Neural cell (in vitro differentiated cells): Measurements from ENCODE around the gene TTC29. TPM values are rescaled to one million over a fixed set of nuclear protein-coding genes. Genes with fewer than 3 reads are reported as not detected.
A peak's percentile ranks its signal among the peaks of the same experiment; 100 is the strongest.

Source experiments
- H2AFZ ChIP-seq: fragments of 200-600, 300-800 bp; sonication (generic), shearing (Covaris generic); 2 replicates; pipeline ENCODE4 v1.6.0; 2014; ENCODE audit warnings: low read depth, mild to moderate bottlenecking, antibody characterized with exemption, low read length, moderate library complexity
- H3F3A ChIP-seq: fragments of 200-600 bp; shearing (Covaris generic); 2 replicates; pipeline ENCODE4 v1.6.1; 2016; ENCODE audit warnings: mild to moderate bottlenecking, moderate library complexity, mixed read lengths, antibody characterized with exemption, low read length; ENCODE audit not compliant: insufficient read depth, poor library complexity, severe bottlenecking
- H3K27ac ChIP-seq: fragments of 200-600, 300-800 bp; sonication (generic), shearing (Covaris generic); 2 replicates; pipeline ENCODE4 v1.5.1; 2014; ENCODE audit warnings: mild to moderate bottlenecking, low read length, moderate library complexity
- H3K27me3 ChIP-seq: fragments of 300-800, 200-600 bp; sonication (generic), shearing (Covaris generic); 2 replicates; pipeline ENCODE4 v1.6.0; 2014; ENCODE audit warnings: mild to moderate bottlenecking, low read depth, low read length, moderate library complexity; ENCODE audit not compliant: insufficient read depth
- H3K36me3 ChIP-seq: fragments of 300-800, 200-600 bp; sonication (generic), shearing (Covaris generic); 2 replicates; pipeline ENCODE4 v1.5.1; 2014; ENCODE audit warnings: mild to moderate bottlenecking, antibody characterized with exemption, low read length, moderate library complexity; ENCODE audit not compliant: insufficient read depth
- H3K4me2 ChIP-seq: fragments of 300-800, 200-600 bp; sonication (generic), shearing (Covaris generic); 2 replicates; pipeline ENCODE4 v1.6.0; 2014; ENCODE audit warnings: mild to moderate bottlenecking, low read length
- H3K4me3 ChIP-seq: fragments of 300-800, 200-600 bp; sonication (generic), shearing (Covaris generic); 2 replicates; pipeline ENCODE4 v1.5.1; 2014; ENCODE audit warnings: mild to moderate bottlenecking, low read length, moderate library complexity
- H3K79me2 ChIP-seq: fragments of 200-600 bp; shearing (Covaris generic); replicated peaks from 2 replicates; pipeline ENCODE4 v1.6.0; 2014; ENCODE audit warnings: mild to moderate bottlenecking, low read length, moderate library complexity; ENCODE audit not compliant: insufficient read depth
- H3K9ac ChIP-seq: fragments of 300-800, 200-600 bp; sonication (generic), shearing (Covaris generic); 2 replicates; pipeline ENCODE4 v1.6.1; 2016; ENCODE audit warnings: mild to moderate bottlenecking, low read length, mixed read lengths
- H3K9me2 ChIP-seq: fragments of 200-600 bp; shearing (Covaris generic); 2 replicates; pipeline ENCODE4 v1.6.1; 2016; ENCODE audit warnings: mild to moderate bottlenecking, low read length, mixed read lengths; ENCODE audit not compliant: insufficient read depth
- H3K9me3 ChIP-seq: fragments of 200-600, 300-800 bp; sonication (generic), shearing (Covaris generic); 2 replicates; pipeline ENCODE4 v1.6.1; 2016; ENCODE audit warnings: mild to moderate bottlenecking, mixed run types, low read length, moderate library complexity, mixed read lengths
- H4K20me1 ChIP-seq: fragments of 200-600 bp; shearing (Covaris generic); 2 replicates; pipeline ENCODE4 v1.6.1; 2016; ENCODE audit warnings: mild to moderate bottlenecking, mixed run types; ENCODE audit not compliant: insufficient read depth
- CTCF ChIP-seq: fragments of 450-650 bp; IDR thresholded peaks from 2 replicates; pipeline ENCODE4 v1.5.1; 2014; ENCODE audit warnings: antibody characterized with exemption, mild to moderate bottlenecking, moderate library complexity; ENCODE audit not compliant: poor library complexity, severe bottlenecking
- EP300 ChIP-seq: fragments of 450-650 bp; conservative IDR thresholded peaks from 2 replicates; pipeline ENCODE4 v1.6.1; 2014; ENCODE audit warnings: antibody characterized with exemption, mild to moderate bottlenecking, moderate library complexity; ENCODE audit not compliant: poor library complexity, severe bottlenecking
- EZH2 ChIP-seq: fragments of 200-600, 300-800 bp; shearing (Covaris generic), sonication (generic); IDR thresholded peaks from 2 replicates; pipeline ENCODE4 v1.6.1; 2014; ENCODE audit warnings: antibody characterized with exemption, low read length, borderline replicate concordance, mild to moderate bottlenecking; ENCODE audit not compliant: insufficient read depth, poor library complexity, severe bottlenecking
- MXI1 ChIP-seq: fragments of 450-650 bp; conservative IDR thresholded peaks from 2 replicates; pipeline ENCODE4 v1.6.1; 2014; ENCODE audit warnings: antibody characterized with exemption, mild to moderate bottlenecking; ENCODE audit not compliant: poor library complexity, severe bottlenecking
- POLR2AphosphoS5 ChIP-seq: IDR thresholded peaks from 2 replicates; pipeline ENCODE4 v1.6.1; 2012
- RAD21 ChIP-seq: fragments of 450-650 bp; conservative IDR thresholded peaks from 2 replicates; pipeline ENCODE4 v1.6.1; 2014; ENCODE audit warnings: antibody characterized with exemption, mild to moderate bottlenecking, moderate library complexity
- REST ChIP-seq: IDR thresholded peaks from 2 replicates; pipeline ENCODE4 v1.6.1; 2012; ENCODE audit warnings: borderline replicate concordance
- SMC3 ChIP-seq: fragments of 450-650 bp; conservative IDR thresholded peaks from 2 replicates; pipeline ENCODE4 v1.6.1; 2014; ENCODE audit warnings: antibody characterized with exemption, mild to moderate bottlenecking, moderate library complexity; ENCODE audit not compliant: poor library complexity
- TAF1 ChIP-seq: IDR thresholded peaks from 2 replicates; pipeline ENCODE4 v1.6.1; 2012; ENCODE audit warnings: low read depth
- polyA minus RNA-seq: library from RNA; depleted of rRNA, polyadenylated mRNA; stranded (reverse); fragments of >200 nt; gene quantifications from 2 replicates; pipeline ENCODE4 v1.2.3, GENCODE V29; 2014
- polyA plus RNA-seq: library from polyadenylated mRNA; depleted of rRNA; stranded (reverse); fragments of >200 nt; gene quantifications from 2 replicates; pipeline ENCODE4 v1.2.3, GENCODE V29; 2014

TTC29 gene
- not detected in 2 replicates for polyA plus RNA-seq
- 0.24 TPM in 1 of 2 replicates, not detected in the other for polyA minus RNA-seq

GRCh38 chr4:146945556-146946374, at the start of gene TTC29:
Gene TTC29 (minus strand): TSS chr4:146945864. CDS start chr4:146939895, 5,969 bp downstream.
- Histone ChIP-seq H3K4me3 (peak within 1 kb of the TSS; percentile 71), H3K4me2 (peak within 1 kb of the TSS; percentile 49), H3F3A (no peaks in the 10 kb centered on the region), H2AFZ (no peak within 1 kb of the TSS), H3K36me3 (no peaks in the 10 kb centered on the region), H3K79me2 (no peaks in the 10 kb centered on the region), H3K9ac (peak within 1 kb of the TSS; percentile 3), H3K9me2 (no peaks in the 10 kb centered on the region), H3K9me3 (no peaks in the 10 kb centered on the region), H3K27me3 (no peaks in the 10 kb centered on the region), H3K27ac (no peak within 1 kb of the TSS), H4K20me1 (no peaks in the 10 kb centered on the region)
- TF ChIP-seq SMC3 (peak; percentile 17), MXI1 (peak; percentile 75), EZH2 (no peak)

- Histone ChIP-seq H3K9ac (no peak overlapping the region), H3K9me3 (no peaks in the 10 kb centered on the region), H3K27ac (no peak overlapping the region), H3K79me2 (no peaks in the 10 kb centered on the region), H3K36me3 (no peaks in the 10 kb centered on the region), H3K9me2 (no peaks in the 10 kb centered on the region), H4K20me1 (no peaks in the 10 kb centered on the region), H3K4me2 (no peak overlapping the region), H3K4me3 (no peak overlapping the region), H3K27me3 (no peaks in the 10 kb centered on the region), H3F3A (no peaks in the 10 kb centered on the region), H2AFZ (no peak overlapping the region)
- TF ChIP-seq SMC3 (no peak), EP300 (no peak)
These were observed 36.0 kb upstream of the TTC29 start for GRCh38 chr4:146981651-146982050.

- no peaks in the 10 kb centered on the region for H4K20me1 ChIP-seq
- H3K9me2 ChIP-seq: no peaks in the 10 kb centered on the region
- H3K9me3 ChIP-seq: no peaks in the 10 kb centered on the region
- no peak overlapping the region for H3K4me2 ChIP-seq
- H3K79me2 ChIP-seq: no peaks in the 10 kb centered on the region
- H3K27ac ChIP-seq: no peak overlapping the region
- no peak overlapping the region for H3K4me3 ChIP-seq
- H3K9ac ChIP-seq: no peak overlapping the region
- H3K36me3 ChIP-seq: no peaks in the 10 kb centered on the region
- H3F3A ChIP-seq: no peaks in the 10 kb centered on the region
- no peak for TF ChIP-seq TAF1
- no peak for TF ChIP-seq MXI1
- TF ChIP-seq POLR2AphosphoS5: no peak
- H2AFZ ChIP-seq: no peak overlapping the region
- H3K27me3 ChIP-seq: no peaks in the 10 kb centered on the region
These were observed 33.0 kb upstream of the TTC29 start for GRCh38 chr4:146978641-146979040.

GRCh38 chr4:146976145-146976544, 30.5 kb upstream of the TTC29 start:
- Histone ChIP-seq H3K4me3 (no peak overlapping the region), H3F3A (no peaks in the 10 kb centered on the region), H3K79me2 (no peaks in the 10 kb centered on the region), H2AFZ (no peak overlapping the region), H3K27me3 (no peaks in the 10 kb centered on the region), H4K20me1 (no peaks in the 10 kb centered on the region), H3K9ac (no peak overlapping the region), H3K4me2 (no peak overlapping the region), H3K9me3 (no peaks in the 10 kb centered on the region), H3K9me2 (no peaks in the 10 kb centered on the region), H3K27ac (no peak overlapping the region), H3K36me3 (no peaks in the 10 kb centered on the region)
- TF ChIP-seq EP300 (no peak), TAF1 (no peak), EZH2 (no peak), POLR2AphosphoS5 (no peak), REST (no peak), CTCF (no peak), MXI1 (no peak), RAD21 (no peak), SMC3 (no peak)
